HUES64 (cell line): ENCODE measurements around the gene IPPK.

Source experiments
- H3K27ac ChIP-seq: 2 replicates; pipeline ENCODE4 v1.7.0; 2013; ENCODE audit warnings: low read depth, low read length, inconsistent platforms
- H3K27me3 ChIP-seq: 2 replicates; pipeline ENCODE4 v1.6.1; 2013; ENCODE audit warnings: mild to moderate bottlenecking, low read length; ENCODE audit not compliant: insufficient read depth
- H3K36me3 ChIP-seq: 2 replicates; pipeline ENCODE4 v1.6.1; 2013; ENCODE audit warnings: mild to moderate bottlenecking, low read length; ENCODE audit not compliant: insufficient read depth
- H3K4me1 ChIP-seq: 2 replicates; pipeline ENCODE4 v1.6.1; 2013; ENCODE audit warnings: mild to moderate bottlenecking, low read length, moderate library complexity; ENCODE audit not compliant: insufficient read depth
- H3K4me3 ChIP-seq: 2 replicates; pipeline ENCODE4 v1.5.1; 2013; ENCODE audit warnings: mild to moderate bottlenecking, low read length, moderate library complexity
- H3K9ac ChIP-seq: 2 replicates; pipeline ENCODE4 v1.6.1; 2013; ENCODE audit warnings: mild to moderate bottlenecking, low read depth, low read length
- H3K9me3 ChIP-seq: 2 replicates; pipeline ENCODE4 v1.6.1; 2013; ENCODE audit warnings: low read depth, low read length; ENCODE audit not compliant: insufficient read depth
- WGBS: fragments of 150-250, 120-280 bp; methylation state at CpG from one replicate; pipeline ENCODE4 v1.1.7; 2013; ENCODE audit warnings: missing lambda C conversion rate; 5-methylcytosine and 5-hydroxymethylcytosine counted together

Gene IPPK

DNA sequence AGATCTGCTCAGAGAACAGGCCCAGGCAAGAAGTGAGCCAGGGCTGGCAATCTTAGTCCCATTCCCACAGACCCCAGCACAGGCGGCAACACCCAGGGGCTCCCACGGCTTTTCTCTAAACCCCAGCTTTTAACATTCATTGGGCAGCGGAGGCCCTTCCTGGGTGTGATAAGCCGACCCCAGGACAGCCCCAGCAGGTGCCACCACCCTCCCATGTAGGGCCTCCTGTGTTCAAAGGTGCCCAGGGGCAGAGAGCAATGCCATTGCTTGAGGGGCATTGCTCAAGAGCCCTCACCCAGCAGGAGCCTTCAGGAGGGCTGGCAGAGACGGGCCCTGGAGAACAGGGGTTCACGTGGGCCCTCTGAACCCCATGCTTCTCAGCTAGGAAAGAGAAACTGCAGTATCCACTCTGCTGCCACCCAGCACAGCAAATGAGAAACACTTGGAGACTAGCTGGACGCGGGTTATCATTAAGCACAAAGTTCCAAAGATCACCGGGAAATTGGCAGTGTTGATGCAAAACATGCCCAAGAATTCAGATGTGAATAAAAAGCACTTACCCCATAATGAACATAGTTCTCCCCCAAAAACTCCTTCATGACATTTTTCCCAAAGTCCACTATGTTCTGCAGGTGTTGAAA, 13.9 kb downstream of the IPPK start:
- Histone ChIP-seq H3K27ac (no peak overlapping the region), H3K9me3 (no peaks in the 10 kb centered on the region), H3K4me1 (peaks cover 10% of the 10 kb centered on the region; the same call in 1 of the 2 replicates), H3K36me3 (peaks cover 13% of the 10 kb centered on the region), H3K27me3 (no peaks in the 10 kb centered on the region), H3K4me3 (no peak overlapping the region), H3K9ac (no peak overlapping the region)
- WGBS, result 94% methylated on average over 9 of the region's 9 CpGs

DNA sequence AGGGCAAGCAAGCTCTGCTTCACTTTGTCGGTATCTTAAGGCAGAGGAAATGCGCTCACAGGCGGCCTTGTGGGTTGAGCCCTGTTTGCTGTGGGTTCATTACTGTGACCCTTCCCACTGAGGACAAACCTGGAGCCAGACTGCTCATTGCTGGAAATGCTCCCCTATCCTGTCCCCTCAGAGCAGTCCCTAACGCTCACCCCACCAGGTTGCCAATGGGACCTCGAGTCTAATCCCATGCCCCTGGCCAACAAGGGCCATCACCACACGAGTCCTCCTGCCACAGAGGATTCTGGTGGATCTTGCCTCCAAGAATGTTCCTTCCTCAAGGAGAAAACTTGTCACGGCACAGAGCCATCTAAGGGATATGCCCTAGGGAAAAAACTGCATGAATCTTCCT, 14.6 kb downstream of the IPPK start:
- no peaks in the 10 kb centered on the region for H3K27me3 ChIP-seq
- no peak overlapping the region for H3K27ac ChIP-seq
- no peaks in the 10 kb centered on the region for H3K9me3 ChIP-seq
- H3K4me1 ChIP-seq, result peaks cover 9% of the 10 kb centered on the region; the same call in 1 of the 2 replicates
- H3K9ac ChIP-seq, result no peak overlapping the region
- no peak overlapping the region for H3K4me3 ChIP-seq
- 94% methylated on average over 7 of the region's 7 CpGs for WGBS
- peaks cover 13% of the 10 kb centered on the region for H3K36me3 ChIP-seq

DNA sequence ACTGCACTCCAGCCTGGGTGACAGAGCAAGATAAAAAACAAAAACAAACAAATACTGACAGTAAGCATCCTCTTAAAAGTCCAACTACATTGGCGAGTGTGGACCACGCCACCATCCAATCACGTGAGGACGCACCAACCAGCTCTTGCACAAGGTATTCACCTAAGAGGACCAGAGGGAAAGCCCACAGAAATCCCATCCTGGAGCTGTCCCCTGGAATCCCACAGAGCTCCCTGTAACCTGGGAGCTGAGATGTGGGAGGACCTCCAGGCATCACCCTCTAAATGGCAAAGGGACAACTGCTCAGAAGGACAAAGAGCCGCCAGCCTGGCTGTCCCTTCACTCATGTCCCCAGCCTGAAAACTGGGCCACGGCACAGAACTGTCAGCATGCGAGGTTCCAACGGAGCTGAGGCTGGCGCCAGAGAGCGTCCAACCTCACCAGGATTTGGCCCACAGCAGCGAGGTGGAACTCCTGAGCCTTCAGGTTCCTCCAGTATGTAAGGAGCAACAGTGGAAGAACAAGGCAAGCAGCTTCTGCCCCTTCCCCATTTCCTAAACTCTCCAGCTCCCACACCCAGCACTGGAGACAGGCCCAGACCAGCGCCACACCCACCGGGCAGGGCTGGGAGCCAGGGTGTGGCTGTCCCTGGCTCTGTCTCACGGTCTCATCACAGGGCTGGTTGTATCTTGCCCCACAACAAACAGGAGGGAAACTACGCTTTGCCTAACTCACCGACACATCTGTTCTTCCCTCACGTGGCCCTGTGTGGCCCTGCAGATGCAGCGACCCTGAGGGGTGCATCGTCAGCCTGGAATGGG, 15.2 kb downstream of the IPPK start:
- no peaks in the 10 kb centered on the region for H3K9me3 ChIP-seq
- H3K27ac ChIP-seq, result no peak overlapping the region
- peaks cover 13% of the 10 kb centered on the region for H3K36me3 ChIP-seq
- H3K9ac ChIP-seq, result no peak overlapping the region
- no peaks in the 10 kb centered on the region for H3K27me3 ChIP-seq
- WGBS, result 96% methylated on average over 19 of the region's 19 CpGs
- H3K4me1 ChIP-seq, result peaks cover 2% of the 10 kb centered on the region; the same call in 1 of the 2 replicates
- no peak overlapping the region for H3K4me3 ChIP-seq

DNA sequence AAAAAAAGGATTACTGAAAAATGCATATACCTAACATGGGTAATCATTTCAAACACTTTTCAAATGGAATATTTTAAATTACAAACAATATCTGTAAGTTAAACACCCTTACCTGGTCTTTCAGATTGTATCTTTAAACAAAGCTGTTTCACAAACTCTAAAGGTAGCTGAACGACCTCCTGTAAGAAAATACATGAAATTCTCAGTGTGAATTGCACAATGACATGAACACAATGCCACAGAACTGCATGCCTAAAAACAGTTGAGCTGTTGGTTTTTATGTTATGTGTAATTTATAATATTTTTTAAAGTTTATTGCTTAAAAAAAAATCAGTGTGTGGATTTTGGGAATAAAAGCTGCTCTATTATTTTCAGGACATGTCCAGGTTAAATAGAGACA, 17.5 kb downstream of the IPPK start:
- no peak overlapping the region for H3K4me3 ChIP-seq
- H3K4me1 ChIP-seq, result no peaks in the 10 kb centered on the region
- H3K9me3 ChIP-seq, result no peaks in the 10 kb centered on the region
- peaks cover 34% of the 10 kb centered on the region for H3K36me3 ChIP-seq
- H3K27me3 ChIP-seq, result no peaks in the 10 kb centered on the region
- H3K27ac ChIP-seq, result no peak overlapping the region
- 73% methylated on average over 1 of the region's 1 CpG for WGBS
- H3K9ac ChIP-seq, result no peak overlapping the region

DNA sequence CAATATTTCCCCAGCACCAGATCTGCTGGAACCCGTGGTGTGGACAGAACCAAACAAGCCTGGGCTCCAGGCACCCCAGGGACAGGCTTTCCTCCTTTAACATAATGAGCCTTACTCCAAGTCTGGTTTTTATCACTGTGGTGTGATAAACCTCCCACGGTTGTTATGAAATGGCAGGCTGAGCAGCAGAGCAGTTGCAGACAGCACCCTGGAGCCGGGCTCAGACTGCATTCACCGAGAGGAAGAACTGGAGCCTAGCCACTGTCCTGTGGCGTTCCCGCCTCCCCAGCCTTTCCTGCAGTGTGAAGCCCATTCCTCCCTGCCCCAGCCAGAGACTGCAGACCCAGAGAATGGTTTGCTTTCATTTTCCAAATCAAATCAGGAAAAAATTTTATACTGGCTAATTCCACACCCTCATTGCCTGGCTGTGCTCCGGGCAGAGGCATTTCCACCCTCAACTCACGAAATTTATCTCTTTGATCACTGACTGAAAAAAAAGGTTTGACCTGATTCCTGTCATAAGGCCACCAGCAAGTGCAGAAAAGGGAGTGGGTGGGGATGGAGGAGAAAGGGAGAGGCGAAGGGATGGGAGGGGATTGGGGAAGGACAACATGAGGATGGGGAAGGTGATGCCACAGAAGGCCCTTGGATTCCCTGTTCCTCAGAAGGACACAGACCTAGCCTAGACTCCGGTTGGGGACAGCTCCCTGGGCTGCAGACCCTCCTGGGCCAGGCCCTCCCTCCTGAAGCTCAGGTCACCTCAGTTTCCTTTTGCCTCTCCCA, 18.9 kb downstream of the IPPK start:
- H3K27ac ChIP-seq, result no peak overlapping the region
- H3K4me1 ChIP-seq, result no peaks in the 10 kb centered on the region
- H3K9me3 ChIP-seq, result no peaks in the 10 kb centered on the region
- H3K4me3 ChIP-seq, result no peak overlapping the region
- H3K9ac ChIP-seq, result no peak overlapping the region
- peaks cover 40% of the 10 kb centered on the region for H3K36me3 ChIP-seq
- no peaks in the 10 kb centered on the region for H3K27me3 ChIP-seq
- 93% methylated on average over 10 of the region's 10 CpGs for WGBS

DNA sequence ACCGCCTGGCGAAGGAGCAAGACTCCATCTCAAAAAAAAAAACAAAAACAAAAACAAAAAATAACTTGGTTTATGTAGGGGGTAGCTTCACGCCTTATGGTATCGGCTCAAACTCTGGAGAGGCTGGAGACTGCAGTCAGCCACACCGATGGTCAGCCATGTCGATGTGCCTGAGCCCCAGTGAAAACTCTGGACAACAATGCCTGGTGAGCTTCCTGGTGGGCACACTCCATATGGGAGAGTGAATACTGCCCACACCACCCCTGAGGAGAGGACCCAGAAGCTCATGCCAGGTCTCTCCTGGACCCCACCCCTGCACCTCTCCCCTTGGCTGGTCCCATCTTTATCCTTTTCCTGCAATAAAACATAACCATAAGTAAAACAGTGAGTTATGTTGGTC, 19.6 kb downstream of the IPPK start:
- Histone ChIP-seq H3K4me1 (no peaks in the 10 kb centered on the region), H3K4me3 (no peak overlapping the region), H3K27ac (no peak overlapping the region), H3K27me3 (no peaks in the 10 kb centered on the region), H3K9ac (no peak overlapping the region), H3K9me3 (no peaks in the 10 kb centered on the region), H3K36me3 (peaks cover 46% of the 10 kb centered on the region)
- WGBS, result 98% methylated on average over 6 of the region's 6 CpGs

DNA sequence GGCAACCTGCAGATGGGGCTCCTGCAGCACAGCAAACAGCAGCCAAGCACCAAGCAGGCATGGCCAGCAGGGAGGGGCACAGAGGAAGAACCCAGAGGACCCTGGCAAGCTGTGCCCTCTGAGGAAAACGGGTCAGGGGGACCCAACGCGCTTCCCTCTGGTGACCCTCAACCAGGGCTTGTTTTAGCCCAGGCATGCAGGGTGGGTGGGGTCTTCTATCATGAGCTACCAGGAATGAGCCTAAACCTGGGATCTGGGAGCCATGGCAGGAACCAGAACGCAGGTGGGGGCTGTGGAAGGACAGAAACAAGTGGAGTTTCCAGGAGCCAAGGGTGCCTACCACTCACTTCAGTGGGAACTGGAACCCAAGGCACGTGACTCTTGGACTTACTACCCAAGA, 20.9 kb downstream of the IPPK start:
- no peaks in the 10 kb centered on the region for H3K9me3 ChIP-seq
- H3K4me1 ChIP-seq, result no peaks in the 10 kb centered on the region
- H3K4me3 ChIP-seq, result no peak overlapping the region
- whole genome bisulfite sequencing, result 96% methylated on average over 5 of the region's 5 CpGs
- H3K27me3 ChIP-seq, result no peaks in the 10 kb centered on the region
- H3K27ac ChIP-seq, result no peak overlapping the region
- H3K36me3 ChIP-seq, result peaks cover 59% of the 10 kb centered on the region
- no peak overlapping the region for H3K9ac ChIP-seq

DNA sequence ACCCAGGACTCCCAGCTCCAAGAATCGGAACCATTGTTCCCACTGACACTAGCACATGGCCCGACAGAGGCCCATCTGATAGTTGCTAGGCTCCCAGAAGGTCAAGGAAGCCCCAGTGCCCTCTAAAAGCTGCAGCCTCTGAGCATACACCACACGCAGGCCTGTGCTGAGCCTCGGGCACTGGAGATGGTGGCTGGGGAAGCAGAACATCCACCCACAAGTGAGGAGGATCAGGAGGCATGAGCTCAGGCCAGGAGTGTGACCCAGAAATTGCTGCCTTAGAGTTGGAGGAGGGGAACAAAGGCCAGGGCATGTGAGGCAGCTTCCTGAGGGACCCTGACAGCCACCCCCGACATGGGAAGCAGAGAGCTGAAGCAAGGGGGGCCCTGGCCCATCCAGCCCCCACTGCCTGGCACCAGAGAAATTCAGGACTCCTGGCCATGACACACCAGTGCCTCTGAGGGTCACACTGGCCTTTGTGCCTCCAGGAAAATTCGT, 21.4 kb downstream of the IPPK start:
- no peaks in the 10 kb centered on the region for H3K27me3 ChIP-seq
- H3K4me1 ChIP-seq, result no peaks in the 10 kb centered on the region
- H3K4me3 ChIP-seq, result no peak overlapping the region
- no peak overlapping the region for H3K27ac ChIP-seq
- no peak overlapping the region for H3K9ac ChIP-seq
- no peaks in the 10 kb centered on the region for H3K9me3 ChIP-seq
- peaks cover 62% of the 10 kb centered on the region for H3K36me3 ChIP-seq
- WGBS, result 93% methylated on average over 6 of the region's 6 CpGs

DNA sequence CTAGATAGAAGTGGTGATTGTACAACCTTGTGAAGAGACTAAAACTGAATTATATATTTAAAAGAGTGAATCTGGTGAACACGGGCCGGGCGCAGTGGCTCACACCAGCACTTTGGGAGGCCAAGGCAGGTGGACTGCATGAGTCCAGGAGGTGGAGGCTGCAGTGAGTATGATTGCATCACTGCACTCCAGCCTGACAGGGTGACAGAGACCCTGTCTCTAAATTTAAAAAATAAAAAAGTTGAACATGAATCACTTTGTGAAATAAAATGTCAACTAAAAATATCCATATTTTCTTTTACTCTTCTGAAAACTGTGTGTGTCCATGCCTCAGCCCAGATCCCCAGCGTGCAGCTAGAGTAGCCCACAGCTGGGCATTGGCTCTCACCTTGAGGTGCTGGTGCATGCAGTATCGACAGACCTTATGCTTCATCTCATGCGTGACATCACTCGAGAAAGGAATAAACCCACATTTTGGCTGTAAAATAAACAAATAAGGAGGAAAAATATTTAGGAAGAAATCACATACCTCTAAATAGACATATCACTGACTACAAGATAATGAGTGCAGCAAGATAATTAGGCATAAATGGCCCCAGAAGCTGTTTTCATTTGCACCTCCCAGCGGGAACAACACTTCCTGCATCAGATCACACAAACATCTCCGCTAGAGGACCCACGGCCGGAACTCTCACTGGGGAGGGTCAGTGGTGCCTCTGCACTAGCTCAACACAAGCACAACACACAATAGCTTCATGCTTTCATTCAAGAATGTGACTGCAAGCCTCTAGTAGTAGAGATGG, 22.1 kb downstream of the IPPK start:
- H3K27ac ChIP-seq, result no peak overlapping the region
- no peak overlapping the region for H3K4me3 ChIP-seq

DNA sequence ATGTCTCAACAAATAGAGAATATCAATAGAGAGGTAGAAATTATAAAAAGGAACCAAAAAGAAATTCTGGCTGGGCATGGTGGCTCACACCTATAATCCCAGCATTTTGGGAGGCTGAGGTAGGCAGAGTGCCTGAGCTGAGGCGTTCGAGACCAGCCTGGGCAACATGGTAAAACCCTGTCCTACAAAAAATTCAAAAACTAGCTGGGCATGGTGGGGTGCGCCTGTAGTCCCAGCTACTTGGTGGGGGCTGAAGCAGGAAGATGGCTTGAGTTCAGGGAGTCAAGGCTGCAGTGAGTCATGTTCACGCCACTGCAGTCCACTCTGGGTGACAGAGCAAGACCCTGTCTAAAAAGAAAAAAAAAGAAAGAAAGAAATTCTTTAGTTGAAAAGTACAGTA, 24.9 kb downstream of the IPPK start:
- H3K4me3 ChIP-seq, result no peak overlapping the region
- no peaks in the 10 kb centered on the region for H3K9me3 ChIP-seq
- peaks cover 77% of the 10 kb centered on the region for H3K36me3 ChIP-seq
- H3K27ac ChIP-seq, result no peak overlapping the region
- H3K9ac ChIP-seq, result no peak overlapping the region
- no peaks in the 10 kb centered on the region for H3K4me1 ChIP-seq
- WGBS, result 96% methylated on average over 4 of the region's 4 CpGs
- H3K27me3 ChIP-seq, result no peaks in the 10 kb centered on the region

More for the DNA sequence above, 22.1 kb downstream of the IPPK start:
- 96% methylated on average over 10 of the region's 11 CpGs for whole genome bisulfite sequencing
- no peaks in the 10 kb centered on the region for H3K9me3 ChIP-seq
- no peaks in the 10 kb centered on the region for H3K4me1 ChIP-seq
- H3K27me3 ChIP-seq, result no peaks in the 10 kb centered on the region
- no peak overlapping the region for H3K9ac ChIP-seq
- peaks cover 68% of the 10 kb centered on the region for H3K36me3 ChIP-seq
